Heart right ventricle (tissue), 16 donors: ENCODE measurements around the gene LPAR6. TPM values are rescaled to one million over a fixed set of nuclear protein-coding genes. Genes with fewer than 3 reads are reported as not detected.

ENCODE experiments used
- ATAC-seq, 8 donors: fragments of 200-7000 bp; cut with Tn5 transposase; one replicate each; pipeline ENCODE4 v1.9.1; 2020; ENCODE audit warnings: mild to moderate bottlenecking in 8 of 8, moderate library complexity in 8 of 8, moderate number of reproducible peaks in 1 of 8
- DNase-seq, 2 donors: peaks; one replicate each; pipeline ENCODE4 v3.0.0-alpha.2; 2020
- H3K27ac ChIP-seq, 10 donors: fragments of 200-600 bp; sonication (generic) in 2 of 10; one replicate each; pipeline versions ENCODE4 v1.5.0 to v1.8.0; 2020 to 2022; ENCODE audit warnings: mild to moderate bottlenecking in 3 of 10
- H3K27me3 ChIP-seq, 7 donors: fragments of 200-600 bp; one replicate each; pipeline ENCODE4 v1.8.0; 2021 to 2022; ENCODE audit warnings: mild to moderate bottlenecking in 2 of 7
- H3K36me3 ChIP-seq, 9 donors: fragments of 200-600 bp; sonication (generic) in 1 of 9; one replicate each; pipeline versions ENCODE4 v1.5.0 to v1.8.0; 2020 to 2022; ENCODE audit warnings: mild to moderate bottlenecking in 2 of 9
- H3K4me1 ChIP-seq, 9 donors: fragments of 200-600 bp; sonication (generic) in 1 of 9; one replicate each; pipeline versions ENCODE4 v1.5.0 to v1.8.0; 2020 to 2022; ENCODE audit warnings: mild to moderate bottlenecking in 4 of 9
- H3K4me3 ChIP-seq, 10 donors: fragments of 200-600 bp; sonication (generic) in 2 of 10; one replicate each; pipeline versions ENCODE4 v1.5.0 to v1.8.0; 2020 to 2022; ENCODE audit warnings: mild to moderate bottlenecking in 7 of 10, moderate library complexity in 2 of 10
- H3K9me3 ChIP-seq, 11 donors: fragments of 200-600 bp in 10 of 11; sonication (generic) in 2 of 11; one replicate each; pipeline versions ENCODE4 v1.5.0 to v1.8.0; 2013 to 2022; ENCODE audit warnings: mild to moderate bottlenecking in 2 of 11, control low read depth in 1 of 11, moderate library complexity in 1 of 11
- WGBS, 2 donors: extraction: QIAGEN DNeasy Blood & Tissue Kit; methylation state at CpG; one replicate each; pipeline ENCODE4 v1.1.7; 2013; ENCODE audit warnings: inconsistent platforms in 1 of 2; 5-methylcytosine and 5-hydroxymethylcytosine counted together
- intact Hi-C, 10 donors: fragments of 100-400 bp; cut with DNase I; formaldehyde crosslinking; loops; one replicate each; pipeline versions ENCODE4 v1.11.1 to v1.14.2; 2022
- polyA plus RNA-seq, 2 donors: library from polyadenylated mRNA; stranded (reverse); fragments of 200-250 nt; gene quantifications; one replicate each; pipeline ENCODE4 v1.2.3, GENCODE V29; 2013
- total RNA-seq, 10 donors: library from RNA; stranded (reverse); fragmentation: NEBNext Ultra II Directional in 3 of 10; extraction: Animal tissue kit (Norgen Biotek cat#: 25700) in 3 of 10; gene quantifications; one replicate each; pipeline versions ENCODE4 v1.2.1 to v1.2.4, GENCODE V29; 2021 to 2023
- TF ChIP-seq, protein P1 (sequence below), 9 donors: fragments of 200-600 bp; sonication (generic) in 2 of 9; IDR thresholded peaks; one replicate each; pipeline versions ENCODE4 v1.5.0 to v1.8.0; 2021 to 2022; ENCODE audit warnings: antibody characterized with exemption in 9 of 9, mild to moderate bottlenecking in 5 of 9, moderate library complexity in 1 of 9
- donor health status: Arrhythmogenic right ventricular cardiomyopathy.
- donor health status: ischemic (EF 13 %, LVEDD 7.1; RV severe dilation, severe dysfunction).
- donor health status: healthy with polysubstance abuse.
- donor health status: DM: no; HTN: yes; CAD: no.
- donor health status: DM: no; HTN: no; CAD: no.
- donor health status: ischemic (EF 25% LVEDD 6.9; RV normal size, moderate dysfunction).
- donor health status: ischemic (EF 25% LVEDD 5.7; RV mildly dilated, moderate dysfunction).
- donor health status: healthy.
- donor health status: DM: yes; HTN: yes; CAD: no.
- donor health status: Ischemic cardiomyopathy.
- donor health status: ischemic (EF 35%, LVEDD 5.7; RV mildly dilated, moderate dysfunction).
- donor health status: nonischemic (EF 11% LVEDD 7.7; RV severe dilation, severe dysfunction).
- donor health status: DM: yes; HTN: yes; CAD: no.
- donor health status: PGD.
- donor health status: ischemic (EF 29% LVEDD 5.4; RV normal size, mild dysfunction).
- donor health status: nonischemic (EF 23%, LVEDD 6.1; RV moderate dilation, normal function).

The LPAR6 gene
- total and polyA plus RNA-seq, 12 donors, result 5.0 to 45.1 (median 12.1) TPM

DNA sequence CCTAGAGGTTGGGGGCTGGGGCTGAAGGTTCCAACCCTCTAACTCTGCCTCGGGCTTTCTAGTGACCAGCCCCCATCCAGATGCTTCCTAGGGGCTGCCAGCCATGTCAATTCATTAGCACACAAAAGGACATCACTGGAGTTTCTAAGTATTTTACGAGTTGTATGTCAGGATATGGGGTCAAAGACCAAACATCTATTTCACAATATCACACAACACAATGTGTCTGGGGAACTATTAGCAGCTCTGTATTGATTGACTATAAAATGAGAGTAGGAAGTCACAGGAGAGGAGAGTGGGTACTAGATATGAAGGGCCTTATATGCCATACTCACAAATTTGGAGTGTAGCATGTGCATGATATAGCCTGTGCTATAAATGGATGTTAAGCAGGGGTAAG is 42.1 kb downstream of the LPAR6 start:
- WGBS, 2 donors, result 69 to 79% methylated on average over 2 of the region's 2 CpGs
- intact Hi-C loops, result no loop called here

DNA sequence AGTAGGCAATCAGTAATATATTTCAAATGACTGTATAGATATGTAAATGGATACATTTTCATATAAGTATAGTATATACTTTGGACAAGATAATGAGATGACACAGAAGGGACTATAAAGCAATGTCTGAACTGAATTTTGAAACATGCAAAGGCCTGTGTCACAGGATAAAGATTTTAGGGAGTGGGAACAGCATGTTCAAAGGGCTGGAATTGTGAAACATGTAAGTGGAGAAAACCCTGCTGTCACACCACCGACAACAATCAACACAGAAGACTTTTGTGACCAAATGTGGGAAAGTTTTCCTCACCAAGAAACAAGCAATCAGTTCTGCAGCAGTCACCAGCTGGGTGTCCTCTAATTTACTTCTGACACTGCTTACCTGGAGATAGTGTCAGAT is 42.9 kb downstream of the LPAR6 start:
- ATAC-seq, result no peak
- intact Hi-C loops, result no loop called here
- Histone ChIP-seq H3K9me3 (peaks cover 0 to 4% (median 0%) of the 10 kb centered on the region in 11 donors), H3K36me3 (peaks cover 0 to 77% (median 24%) of the 10 kb centered on the region in 9 donors), H3K27me3 (no peaks in the 10 kb centered on the region), H3K4me3 (no peak overlapping the region), H3K4me1 (peaks cover 0 to 4% (median 0%) of the 10 kb centered on the region in 9 donors), H3K27ac (no peak overlapping the region)
- no peak for DNase-seq
- 81 to 92% methylated on average over 1 of the region's 1 CpG for WGBS, 2 donors
- TF ChIP-seq, protein P1, sequence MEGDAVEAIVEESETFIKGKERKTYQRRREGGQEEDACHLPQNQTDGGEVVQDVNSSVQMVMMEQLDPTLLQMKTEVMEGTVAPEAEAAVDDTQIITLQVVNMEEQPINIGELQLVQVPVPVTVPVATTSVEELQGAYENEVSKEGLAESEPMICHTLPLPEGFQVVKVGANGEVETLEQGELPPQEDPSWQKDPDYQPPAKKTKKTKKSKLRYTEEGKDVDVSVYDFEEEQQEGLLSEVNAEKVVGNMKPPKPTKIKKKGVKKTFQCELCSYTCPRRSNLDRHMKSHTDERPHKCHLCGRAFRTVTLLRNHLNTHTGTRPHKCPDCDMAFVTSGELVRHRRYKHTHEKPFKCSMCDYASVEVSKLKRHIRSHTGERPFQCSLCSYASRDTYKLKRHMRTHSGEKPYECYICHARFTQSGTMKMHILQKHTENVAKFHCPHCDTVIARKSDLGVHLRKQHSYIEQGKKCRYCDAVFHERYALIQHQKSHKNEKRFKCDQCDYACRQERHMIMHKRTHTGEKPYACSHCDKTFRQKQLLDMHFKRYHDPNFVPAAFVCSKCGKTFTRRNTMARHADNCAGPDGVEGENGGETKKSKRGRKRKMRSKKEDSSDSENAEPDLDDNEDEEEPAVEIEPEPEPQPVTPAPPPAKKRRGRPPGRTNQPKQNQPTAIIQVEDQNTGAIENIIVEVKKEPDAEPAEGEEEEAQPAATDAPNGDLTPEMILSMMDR (IDR thresholded peaks at IDR 0.05), result no peak

More for the DNA sequence above, 42.1 kb downstream of the LPAR6 start:
- Histone ChIP-seq H3K27me3 (no peaks in the 10 kb centered on the region), H3K4me3 (no peak overlapping the region), H3K9me3 (peaks cover 0 to 4% (median 0%) of the 10 kb centered on the region in 11 donors), H3K4me1 (peaks cover 0 to 4% (median 0%) of the 10 kb centered on the region in 9 donors), H3K27ac (no peak overlapping the region), H3K36me3 (peaks cover 0 to 77% (median 28%) of the 10 kb centered on the region in 9 donors)
- ATAC-seq (no peak), DNase-seq (no peak)
- TF ChIP-seq, protein P1 (IDR thresholded peaks at IDR 0.05), result no peak

Other genes starting within 250 kb of the LPAR6 start
- gene ITM2B, start 179.9 kb downstream of the LPAR6 start, total RNA-seq, result 100 to 1,000 TPM; 434 to 636 (median 511) TPM
- 100 to 1,000 TPM; 272 to 343 TPM for gene ITM2B, start 179.9 kb downstream of the LPAR6 start, polyA plus RNA-seq
- 10 to 100 TPM; 22.3 to 42.0 (median 26.8) TPM for gene RB1, start 109.4 kb downstream of the LPAR6 start, total RNA-seq
- gene RB1, start 109.4 kb downstream of the LPAR6 start, polyA plus RNA-seq, result 10 to 100 TPM; 12.1 to 12.3 TPM
- gene RCBTB2, start 120.0 kb upstream of the LPAR6 start, total RNA-seq, result 10 to 100 TPM in 9 of 10 donors, 1 to 10 TPM in 1; 8.3 to 16.2 (median 12.2) TPM
- 10 to 100 TPM in 1 of 2 donors, 1 to 10 TPM in 1; 4.9 to 22.9 TPM for gene RCBTB2, start 120.0 kb upstream of the LPAR6 start, polyA plus RNA-seq
- gene CYSLTR2, start 240.8 kb upstream of the LPAR6 start, total RNA-seq, result 10 to 100 TPM in 1 of 10 donors, 1 to 10 TPM in 9; 2.1 to 10.7 (median 6.2) TPM
- 1 to 10 TPM; 1.1 to 9.9 TPM for gene CYSLTR2, start 240.8 kb upstream of the LPAR6 start, polyA plus RNA-seq